Parathyroid adenoma (tissue), 2 donors: ENCODE results near the gene AMOTL1.
"Not testable (repeated sequence)": the region's sequence is repeated elsewhere in the genome, so short reads cannot be mapped to it uniquely, and the experiment has no call there.

Experiments
- H2AFZ ChIP-seq: fragments of 300-600 bp; sonication (generic); one replicate; pipeline ENCODE4 v1.7.0; 2017; ENCODE audit warnings: antibody characterized with exemption, mild to moderate bottlenecking
- H3K27ac ChIP-seq: fragments of 300-600 bp; sonication (generic); one replicate; pipeline ENCODE4 v1.7.0; 2017
- H3K27me3 ChIP-seq: fragments of 300-600 bp; sonication (generic); one replicate; pipeline ENCODE4 v1.7.0; 2017; ENCODE audit warnings: low read length; ENCODE audit not compliant: control insufficient read depth, insufficient read depth
- H3K36me3 ChIP-seq: fragments of 300-600 bp; sonication (generic); one replicate; pipeline ENCODE4 v1.7.0; 2017; ENCODE audit warnings: low read length; ENCODE audit not compliant: control insufficient read depth, insufficient read depth
- H3K4me1 ChIP-seq: fragments of 300-600 bp; sonication (generic); one replicate; pipeline ENCODE4 v1.7.0; 2017; ENCODE audit warnings: control low read depth
- H3K4me2 ChIP-seq: fragments of 300-600 bp; sonication (generic); one replicate; pipeline ENCODE4 v1.7.0; 2017; ENCODE audit warnings: low read length
- H3K4me3 ChIP-seq: fragments of 300-600 bp; sonication (generic); one replicate; pipeline ENCODE4 v1.7.0; 2017; ENCODE audit warnings: low read depth, low read length
- H3K79me2 ChIP-seq: fragments of 300-600 bp; sonication (generic); one replicate; pipeline ENCODE4 v1.7.0; 2017; ENCODE audit warnings: control low read depth
- H3K9ac ChIP-seq: fragments of 300-600 bp; sonication (generic); one replicate; pipeline ENCODE4 v1.7.0; 2017; ENCODE audit warnings: mild to moderate bottlenecking
- H3K9me3 ChIP-seq: fragments of 300-600 bp; sonication (generic); one replicate; pipeline ENCODE4 v1.7.0; 2017; ENCODE audit warnings: low read length; ENCODE audit not compliant: control insufficient read depth
- TF ChIP-seq, protein P1 (sequence below): fragments of 300-600 bp; sonication (generic); IDR thresholded peaks from one replicate; pipeline ENCODE4 v1.7.0; 2017; ENCODE audit warnings: antibody characterized with exemption, mild to moderate bottlenecking
- donor health status: primary hyperparathyroidism.

The AMOTL1 gene

DNA sequence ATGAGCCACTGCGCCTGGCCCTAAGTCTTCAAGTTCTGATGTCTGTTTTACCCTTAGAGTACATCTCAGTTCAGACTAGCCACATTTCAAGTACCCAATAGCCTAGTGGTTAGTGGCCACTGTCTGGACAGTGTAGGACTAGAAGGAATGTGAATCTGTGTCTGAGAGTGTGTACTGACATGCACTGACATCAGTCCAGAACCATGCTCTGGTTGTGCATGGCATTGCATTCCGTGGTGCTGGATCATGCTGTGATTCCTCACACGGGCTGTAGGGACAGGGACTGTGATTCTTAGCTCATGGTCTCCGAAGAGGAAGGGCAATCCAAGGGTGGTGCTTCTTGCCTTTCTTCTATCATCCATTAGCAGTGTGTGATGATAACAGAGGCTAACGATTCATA, 41.1 kb downstream of the AMOTL1 start:
- H3K4me3 ChIP-seq, result no peak overlapping the region
- H3K4me2 ChIP-seq, result no peak overlapping the region
- H3K36me3 ChIP-seq, result no peaks in the 10 kb centered on the region
- TF ChIP-seq, protein P1, sequence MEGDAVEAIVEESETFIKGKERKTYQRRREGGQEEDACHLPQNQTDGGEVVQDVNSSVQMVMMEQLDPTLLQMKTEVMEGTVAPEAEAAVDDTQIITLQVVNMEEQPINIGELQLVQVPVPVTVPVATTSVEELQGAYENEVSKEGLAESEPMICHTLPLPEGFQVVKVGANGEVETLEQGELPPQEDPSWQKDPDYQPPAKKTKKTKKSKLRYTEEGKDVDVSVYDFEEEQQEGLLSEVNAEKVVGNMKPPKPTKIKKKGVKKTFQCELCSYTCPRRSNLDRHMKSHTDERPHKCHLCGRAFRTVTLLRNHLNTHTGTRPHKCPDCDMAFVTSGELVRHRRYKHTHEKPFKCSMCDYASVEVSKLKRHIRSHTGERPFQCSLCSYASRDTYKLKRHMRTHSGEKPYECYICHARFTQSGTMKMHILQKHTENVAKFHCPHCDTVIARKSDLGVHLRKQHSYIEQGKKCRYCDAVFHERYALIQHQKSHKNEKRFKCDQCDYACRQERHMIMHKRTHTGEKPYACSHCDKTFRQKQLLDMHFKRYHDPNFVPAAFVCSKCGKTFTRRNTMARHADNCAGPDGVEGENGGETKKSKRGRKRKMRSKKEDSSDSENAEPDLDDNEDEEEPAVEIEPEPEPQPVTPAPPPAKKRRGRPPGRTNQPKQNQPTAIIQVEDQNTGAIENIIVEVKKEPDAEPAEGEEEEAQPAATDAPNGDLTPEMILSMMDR, result no peak
- H3K79me2 ChIP-seq, result peaks cover 3% of the 10 kb centered on the region
- no peaks in the 10 kb centered on the region for H3K27me3 ChIP-seq
- no peak overlapping the region for H3K27ac ChIP-seq
- no peak overlapping the region for H3K9ac ChIP-seq
- no peak overlapping the region for H2AFZ ChIP-seq
- H3K9me3 ChIP-seq, result no peaks in the 10 kb centered on the region
- H3K4me1 ChIP-seq, result no peaks in the 10 kb centered on the region

DNA sequence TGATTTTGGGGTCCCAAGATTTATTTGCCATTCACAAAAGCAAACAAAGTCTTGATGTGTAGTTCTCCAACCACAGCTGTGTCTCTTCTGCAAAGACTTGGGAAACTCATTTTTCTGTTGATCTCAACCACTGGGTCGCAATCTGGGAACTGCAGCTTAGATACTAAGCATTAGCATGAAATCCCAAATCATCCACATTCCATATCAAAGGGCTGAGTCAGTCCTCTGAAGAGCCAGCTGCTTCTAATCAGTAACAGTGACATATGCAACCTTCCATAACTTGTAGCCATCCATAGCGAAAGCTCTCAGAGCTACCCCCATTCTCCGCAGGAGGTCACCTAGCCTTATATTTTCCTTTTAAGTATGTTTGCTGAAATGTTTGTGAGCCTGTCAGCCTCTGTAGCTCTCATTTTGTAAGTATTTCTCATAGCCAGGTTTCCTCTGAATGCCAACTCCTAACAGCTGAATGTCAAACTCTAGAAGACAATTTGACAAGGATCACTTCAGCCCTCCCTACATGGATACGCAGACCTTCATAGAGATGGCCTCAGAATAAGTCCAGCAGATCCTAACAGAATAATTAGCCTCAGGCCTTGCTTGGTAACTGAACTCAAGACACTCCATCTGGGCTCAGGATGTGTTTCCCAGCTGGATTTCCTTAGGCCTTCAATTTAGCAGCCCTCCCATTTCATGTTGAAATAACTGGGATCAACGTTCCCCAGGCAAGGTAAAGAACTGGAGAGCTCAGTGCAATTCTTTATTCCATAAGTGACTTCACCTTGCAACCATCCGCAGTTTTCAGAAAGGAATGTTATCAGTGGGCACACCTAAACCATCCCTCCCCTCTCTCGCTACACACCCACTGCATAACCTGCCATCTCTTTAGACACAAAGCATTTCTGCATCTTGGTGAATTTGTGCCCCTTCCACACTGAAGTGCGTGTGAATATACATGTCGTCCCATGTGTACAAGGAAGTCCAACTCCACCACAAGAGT, 44.9 kb downstream of the AMOTL1 start:
- H3K9ac ChIP-seq, H3K4me1 ChIP-seq, H3K27ac ChIP-seq, H3K36me3 ChIP-seq, H2AFZ ChIP-seq, H3K79me2 ChIP-seq, H3K27me3 ChIP-seq, H3K9me3 ChIP-seq, H3K4me3 ChIP-seq, H3K4me2 ChIP-seq: not testable (repeated sequence)

DNA sequence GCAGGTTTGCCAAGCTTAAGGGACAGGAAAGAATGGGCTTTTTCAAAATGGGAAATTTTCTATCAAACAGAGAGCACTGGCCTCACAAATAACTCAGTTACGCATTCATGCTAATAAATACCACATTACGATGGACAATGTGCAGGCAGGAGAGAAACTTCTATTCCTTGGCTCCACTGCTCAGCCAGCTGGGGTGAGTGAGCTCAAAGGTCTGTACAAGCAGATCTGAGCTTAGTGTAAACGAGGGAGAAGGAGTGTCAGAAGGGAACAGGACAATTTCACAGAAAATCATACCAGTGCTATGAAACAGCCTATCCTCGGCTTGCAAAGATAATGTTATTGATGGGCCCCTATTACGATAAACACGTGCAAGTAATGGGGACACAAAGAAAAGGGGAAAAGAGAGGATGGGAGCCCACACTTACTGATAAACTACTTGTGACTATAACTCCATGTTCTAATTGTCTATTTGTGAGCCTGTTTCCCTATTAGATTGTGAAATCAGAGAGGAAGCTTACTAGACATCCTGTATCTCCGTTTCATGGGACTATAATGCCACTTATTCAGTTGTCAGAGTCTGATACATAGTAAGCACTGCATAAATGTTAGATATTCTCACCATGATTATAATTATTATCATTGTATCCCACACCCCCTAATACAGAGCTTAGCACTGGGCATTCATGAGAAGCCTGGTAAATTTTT, 46.3 kb downstream of the AMOTL1 start:
- H3K9ac ChIP-seq, result no peak overlapping the region
- no peak overlapping the region for H2AFZ ChIP-seq
- no peaks in the 10 kb centered on the region for H3K36me3 ChIP-seq
- H3K4me1 ChIP-seq, result no peaks in the 10 kb centered on the region
- H3K4me2 ChIP-seq, result no peak overlapping the region
- no peaks in the 10 kb centered on the region for H3K27me3 ChIP-seq
- H3K9me3 ChIP-seq, result no peaks in the 10 kb centered on the region
- no peak overlapping the region for H3K4me3 ChIP-seq
- TF ChIP-seq, protein P1, result no peak
- H3K27ac ChIP-seq, result no peak overlapping the region
- no peaks in the 10 kb centered on the region for H3K79me2 ChIP-seq

DNA sequence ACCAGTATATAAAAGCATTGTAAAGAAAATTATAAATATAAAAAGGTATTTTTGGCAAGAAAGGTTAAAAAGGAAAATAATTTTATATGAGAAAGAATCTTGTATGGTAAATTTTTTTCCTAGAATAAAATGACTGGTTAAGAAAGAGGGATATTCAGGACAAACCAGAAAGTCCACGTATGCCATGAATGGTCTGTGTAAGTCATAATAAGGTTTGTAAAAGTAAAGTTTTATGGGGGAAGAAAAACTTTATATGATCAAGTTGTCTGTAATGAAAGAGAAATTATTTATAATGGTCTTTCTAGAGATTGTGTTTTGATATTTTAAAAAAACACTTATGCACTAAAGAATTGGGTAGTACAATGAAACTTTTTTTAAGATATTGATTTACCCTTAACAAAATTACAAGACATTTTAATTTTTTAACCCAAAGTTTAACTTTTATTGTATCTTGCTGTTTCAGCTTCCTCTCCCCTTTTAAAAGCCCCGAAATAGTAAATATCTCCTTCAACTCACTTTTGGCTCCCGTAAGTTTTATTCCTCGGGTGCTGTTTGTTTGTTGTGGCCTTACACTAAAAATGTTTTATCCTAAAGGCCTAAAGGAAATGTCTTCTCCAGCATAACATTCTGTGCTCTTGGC, 47.7 kb downstream of the AMOTL1 start:
- Histone ChIP-seq H3K79me2 (no peaks in the 10 kb centered on the region), H2AFZ (no peak overlapping the region), H3K4me2 (no peak overlapping the region), H3K4me3 (no peak overlapping the region), H3K27me3 (no peaks in the 10 kb centered on the region), H3K9ac (no peak overlapping the region), H3K4me1 (no peaks in the 10 kb centered on the region), H3K36me3 (no peaks in the 10 kb centered on the region), H3K27ac (no peak overlapping the region), H3K9me3 (no peaks in the 10 kb centered on the region)
- TF ChIP-seq, protein P1, result no peak

DNA sequence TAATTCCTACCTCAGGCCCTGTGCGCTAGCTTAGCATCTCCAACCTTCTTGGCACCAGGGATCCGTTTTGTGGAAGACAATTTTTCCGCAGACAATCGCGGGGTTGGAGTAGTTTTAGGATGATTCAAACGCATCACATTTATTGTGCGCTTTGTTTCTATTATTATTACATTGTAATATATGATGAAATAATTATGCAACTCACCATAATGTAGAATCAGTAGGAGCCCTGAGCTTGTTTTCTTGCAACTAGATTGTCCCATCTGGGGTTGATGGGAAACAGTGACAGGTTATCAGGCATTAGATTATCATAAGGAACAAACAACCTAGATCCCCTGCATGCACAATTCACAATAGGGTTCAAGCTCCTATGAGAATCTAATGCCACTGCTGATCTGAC, 52.3 kb downstream of the AMOTL1 start:
- H3K36me3 ChIP-seq, result no peaks in the 10 kb centered on the region
- no peak overlapping the region for H2AFZ ChIP-seq
- H3K27ac ChIP-seq, result no peak overlapping the region
- TF ChIP-seq, protein P1, result no peak
- H3K9me3 ChIP-seq, result no peaks in the 10 kb centered on the region
- H3K4me2 ChIP-seq, result no peak overlapping the region
- no peak overlapping the region for H3K9ac ChIP-seq
- no peaks in the 10 kb centered on the region for H3K27me3 ChIP-seq
- no peaks in the 10 kb centered on the region for H3K79me2 ChIP-seq
- no peaks in the 10 kb centered on the region for H3K4me1 ChIP-seq
- H3K4me3 ChIP-seq, result no peak overlapping the region
